Tibial artery (tissue), 4 donors: ENCODE data around the gene OR2B3.
"Not testable (repeated sequence)": the region's sequence is repeated elsewhere in the genome, so short reads cannot be mapped to it uniquely, and the experiment has no call there.

Experiments
- DNase-seq, 2 donors: peaks; one replicate each; pipeline ENCODE4 v3.0.0-alpha.2; 2019
- H3K27ac ChIP-seq, 2 donors: fragments of 200-600 bp; sonication (generic) in 1 of 2; 1 replicate in 1 of 2; 2 replicates in 1 of 2; pipeline ENCODE4 v1.5.1; 2018 to 2019; ENCODE audit warnings: mild to moderate bottlenecking in 1 of 2
- H3K27me3 ChIP-seq, 2 donors: fragments of 200-600 bp; sonication (generic) in 1 of 2; one replicate each; pipeline versions ENCODE4 v1.5.1 to v1.6.0; 2016 to 2019
- H3K36me3 ChIP-seq, 3 donors: fragments of 200-600 bp; sonication (generic) in 2 of 3; one replicate each; pipeline ENCODE4 v1.5.1; 2016 to 2019; ENCODE audit warnings: mild to moderate bottlenecking in 2 of 3
- H3K4me1 ChIP-seq, 4 donors: fragments of 200-600 bp; sonication (generic) in 2 of 4; 1 replicate in 3 of 4; 2 replicates in 1 of 4; pipeline ENCODE4 v1.5.1; 2016 to 2019
- H3K4me3 ChIP-seq, 2 donors: fragments of 200-600 bp; sonication (generic) in 1 of 2; 1 replicate in 1 of 2; 2 replicates in 1 of 2; pipeline ENCODE4 v1.5.1; 2018 to 2019; ENCODE audit warnings: mild to moderate bottlenecking in 2 of 2
- H3K9me3 ChIP-seq, 3 donors: fragments of 200-600 bp; sonication (generic) in 1 of 3; one replicate each; pipeline ENCODE4 v1.5.1; 2016 to 2019
- intact Hi-C: fragments of 100-400 bp; cut with DNase I; formaldehyde crosslinking; loops from one replicate; pipeline ENCODE4 v1.15.0; 2023; ENCODE audit warnings: low total_unique reads
- TF ChIP-seq, protein P1 (sequence below), 2 experiments: fragments of 200-600 bp in 1 of 2; fragments of 450-650 bp in 1 of 2; IDR thresholded peaks; one replicate each; pipeline ENCODE4 v1.5.1; 2017 to 2019; ENCODE audit warnings: antibody characterized with exemption in 2 of 2, mild to moderate bottlenecking in 1 of 2, moderate library complexity in 1 of 2

The OR2B3 gene, protein sequence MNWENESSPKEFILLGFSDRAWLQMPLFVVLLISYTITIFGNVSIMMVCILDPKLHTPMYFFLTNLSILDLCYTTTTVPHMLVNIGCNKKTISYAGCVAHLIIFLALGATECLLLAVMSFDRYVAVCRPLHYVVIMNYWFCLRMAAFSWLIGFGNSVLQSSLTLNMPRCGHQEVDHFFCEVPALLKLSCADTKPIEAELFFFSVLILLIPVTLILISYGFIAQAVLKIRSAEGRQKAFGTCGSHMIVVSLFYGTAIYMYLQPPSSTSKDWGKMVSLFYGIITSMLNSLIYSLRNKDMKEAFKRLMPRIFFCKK

DNA sequence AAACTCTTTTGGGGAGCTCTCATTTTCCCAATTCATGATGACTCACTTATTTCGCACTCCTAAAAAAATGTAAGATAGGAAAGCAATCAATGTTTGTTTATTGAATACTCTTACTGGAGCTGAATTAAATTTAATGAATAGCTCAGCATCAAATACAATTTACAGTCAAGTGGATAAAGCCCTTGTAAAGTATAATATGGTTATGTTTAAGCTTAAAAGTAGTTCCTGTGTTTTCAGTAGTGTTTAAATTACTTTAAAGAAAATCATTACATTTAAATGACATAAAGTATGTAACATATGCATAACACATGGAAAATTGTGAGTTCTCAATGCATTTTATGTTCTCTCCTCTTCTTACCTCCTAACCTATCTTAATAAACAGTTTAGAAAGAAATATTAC is at the start of gene OR2B3:
Gene OR2B3, minus strand, starts transcription at position 101 of the 400 bp plus-strand sequence. Its CDS starts 65 bp downstream, at position 36.
- Histone ChIP-seq H3K4me3 (no peak within 1 kb of the TSS), H3K27me3 (no peaks in the 10 kb centered on the region), H3K4me1 (no peaks in the 10 kb centered on the region), H3K27ac (no peak within 1 kb of the TSS), H3K36me3 (no peaks in the 10 kb centered on the region), H3K9me3 (no peaks in the 10 kb centered on the region)
- intact Hi-C loops = no loop called here
- DNase-seq = no peak
- TF ChIP-seq, protein P1, sequence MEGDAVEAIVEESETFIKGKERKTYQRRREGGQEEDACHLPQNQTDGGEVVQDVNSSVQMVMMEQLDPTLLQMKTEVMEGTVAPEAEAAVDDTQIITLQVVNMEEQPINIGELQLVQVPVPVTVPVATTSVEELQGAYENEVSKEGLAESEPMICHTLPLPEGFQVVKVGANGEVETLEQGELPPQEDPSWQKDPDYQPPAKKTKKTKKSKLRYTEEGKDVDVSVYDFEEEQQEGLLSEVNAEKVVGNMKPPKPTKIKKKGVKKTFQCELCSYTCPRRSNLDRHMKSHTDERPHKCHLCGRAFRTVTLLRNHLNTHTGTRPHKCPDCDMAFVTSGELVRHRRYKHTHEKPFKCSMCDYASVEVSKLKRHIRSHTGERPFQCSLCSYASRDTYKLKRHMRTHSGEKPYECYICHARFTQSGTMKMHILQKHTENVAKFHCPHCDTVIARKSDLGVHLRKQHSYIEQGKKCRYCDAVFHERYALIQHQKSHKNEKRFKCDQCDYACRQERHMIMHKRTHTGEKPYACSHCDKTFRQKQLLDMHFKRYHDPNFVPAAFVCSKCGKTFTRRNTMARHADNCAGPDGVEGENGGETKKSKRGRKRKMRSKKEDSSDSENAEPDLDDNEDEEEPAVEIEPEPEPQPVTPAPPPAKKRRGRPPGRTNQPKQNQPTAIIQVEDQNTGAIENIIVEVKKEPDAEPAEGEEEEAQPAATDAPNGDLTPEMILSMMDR (IDR thresholded peaks at IDR 0.05) = no peak

DNA sequence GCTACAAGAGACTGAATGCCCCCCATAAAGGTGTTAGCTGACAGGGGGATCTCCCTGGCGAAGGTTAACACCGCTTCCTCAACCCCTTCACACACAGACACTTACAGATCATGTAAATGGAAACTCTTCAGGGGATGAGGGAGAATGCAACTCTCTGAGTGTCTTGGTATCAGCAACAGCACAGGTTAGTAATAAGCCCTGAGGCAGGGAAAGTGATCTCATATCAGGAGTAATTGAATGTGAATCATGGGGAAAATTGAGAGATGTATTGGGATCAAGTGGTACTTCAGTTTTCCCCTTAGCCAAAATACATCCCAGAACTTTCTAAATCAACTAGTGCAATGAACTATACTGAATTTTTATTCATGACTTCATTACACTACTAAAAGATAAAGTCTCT is 44.6 kb upstream of the OR2B3 start:
- H3K27me3 ChIP-seq = no peaks in the 10 kb centered on the region
- H3K4me3 ChIP-seq = no peak overlapping the region
- no peak overlapping the region for H3K27ac ChIP-seq
- no peaks in the 10 kb centered on the region for H3K9me3 ChIP-seq
- H3K4me1 ChIP-seq = no peaks in the 10 kb centered on the region
- H3K36me3 ChIP-seq = no peaks in the 10 kb centered on the region
- intact Hi-C loops = no loop called here
- DNase-seq = no peak
- TF ChIP-seq, protein P1 (IDR thresholded peaks at IDR 0.05) = no peak

DNA sequence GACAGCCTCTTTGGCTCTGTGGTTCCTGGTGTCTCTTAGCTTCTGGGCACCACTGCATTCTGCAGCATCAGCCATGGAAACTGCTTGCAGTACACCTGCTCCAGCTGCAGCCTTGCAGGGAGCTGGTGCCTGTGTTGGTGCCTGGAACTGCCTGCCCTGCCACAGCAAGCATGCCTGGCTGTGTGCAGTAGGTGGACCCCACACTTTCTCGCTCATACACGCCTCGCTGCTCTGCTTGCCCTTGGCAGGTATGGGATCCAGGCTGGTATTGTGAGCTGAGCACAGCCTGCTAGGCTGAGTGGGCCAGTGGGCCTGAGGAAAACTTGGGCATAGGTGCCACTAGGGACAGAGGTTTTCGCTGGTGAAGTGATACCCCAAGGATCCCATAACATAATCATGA is 43.5 kb upstream of the OR2B3 start:
- no peaks in the 10 kb centered on the region for H3K4me1 ChIP-seq
- no peak for DNase-seq
- H3K9me3 ChIP-seq = no peaks in the 10 kb centered on the region
- intact Hi-C loops = no loop called here
- no peaks in the 10 kb centered on the region for H3K36me3 ChIP-seq
- H3K27me3 ChIP-seq = no peaks in the 10 kb centered on the region
- no peak overlapping the region for H3K4me3 ChIP-seq
- TF ChIP-seq, protein P1 (IDR thresholded peaks at IDR 0.05) = no peak
- no peak overlapping the region for H3K27ac ChIP-seq

DNA sequence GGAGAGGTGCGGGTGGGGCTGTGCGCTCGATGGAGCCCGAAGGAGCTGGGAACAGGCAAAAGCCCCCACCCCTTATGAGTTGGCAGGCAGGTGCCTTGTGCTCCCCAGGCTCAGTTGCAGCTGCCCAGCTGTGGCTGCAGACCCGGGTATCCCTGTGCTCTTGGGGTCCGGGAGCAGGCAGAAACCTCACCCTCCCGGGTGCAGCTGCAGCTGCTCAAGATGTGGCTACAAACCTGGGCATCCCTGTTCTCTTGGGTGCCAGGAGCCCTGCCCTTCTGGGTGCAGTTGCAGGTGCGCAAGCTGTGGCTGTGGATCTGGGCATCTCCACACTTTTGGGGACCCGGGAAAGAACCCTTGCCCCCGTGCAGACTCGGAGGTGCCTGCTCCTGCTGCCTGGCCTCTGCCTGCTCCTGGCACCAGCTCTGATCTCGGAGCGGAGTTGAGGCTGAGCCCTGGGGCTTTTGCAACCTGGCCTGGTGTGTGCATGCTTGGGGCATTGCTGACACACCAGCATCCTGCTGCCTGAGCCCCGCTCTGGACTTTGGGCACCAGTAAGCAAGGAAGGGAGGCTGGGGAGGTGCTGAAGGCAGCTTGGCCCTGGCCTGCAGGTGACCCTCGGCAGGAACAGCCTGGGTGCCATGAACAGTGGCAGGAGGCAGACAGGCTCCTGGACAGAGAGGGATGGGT is 42.4 kb upstream of the OR2B3 start:
- Histone ChIP-seq H3K36me3 (no peaks in the 10 kb centered on the region), H3K27me3 (no peaks in the 10 kb centered on the region), H3K4me3 (no peak overlapping the region), H3K4me1 (no peaks in the 10 kb centered on the region), H3K9me3 (no peaks in the 10 kb centered on the region), H3K27ac (no peak overlapping the region)
- TF ChIP-seq, protein P1 (IDR thresholded peaks at IDR 0.05) = no peak
- DNase-seq = no peak
- intact Hi-C loops = no loop called here

DNA sequence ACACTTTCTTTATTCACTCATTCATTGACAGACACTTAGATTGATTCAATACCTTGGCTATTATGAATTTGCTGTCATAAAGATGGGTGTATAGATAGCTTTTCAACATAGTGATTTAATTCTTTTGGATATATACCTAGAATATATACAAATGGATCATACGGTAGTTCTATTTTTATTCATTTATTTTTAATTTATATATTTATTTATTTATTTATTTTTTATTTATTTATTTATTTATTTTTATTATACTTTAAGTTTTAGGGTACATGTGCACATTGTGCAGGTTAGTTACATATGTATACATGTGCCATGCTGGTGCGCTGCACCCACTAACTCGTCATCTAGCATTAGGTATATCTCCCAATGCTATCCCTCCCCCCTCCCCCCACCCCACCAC is 27.9 kb upstream of the OR2B3 start:
- H3K4me1 ChIP-seq, H3K27ac ChIP-seq, H3K36me3 ChIP-seq, H3K9me3 ChIP-seq, intact Hi-C loops, H3K27me3 ChIP-seq, H3K4me3 ChIP-seq, DNase-seq: not testable (repeated sequence)

DNA sequence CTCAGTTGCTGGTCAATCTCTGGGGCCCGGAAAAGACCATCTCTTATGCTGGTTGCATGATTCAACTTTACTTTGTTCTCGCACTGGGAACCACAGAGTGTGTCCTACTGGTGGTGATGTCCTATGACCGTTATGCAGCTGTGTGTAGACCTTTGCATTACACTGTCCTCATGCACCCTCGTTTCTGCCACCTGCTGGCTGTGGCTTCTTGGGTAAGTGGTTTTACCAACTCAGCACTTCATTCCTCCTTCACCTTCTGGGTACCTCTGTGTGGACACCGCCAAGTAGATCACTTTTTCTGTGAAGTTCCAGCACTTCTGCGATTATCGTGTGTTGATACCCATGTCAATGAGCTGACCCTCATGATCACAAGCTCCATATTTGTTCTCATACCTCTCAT is 25.0 kb upstream of the OR2B3 start:
- TF ChIP-seq, protein P1 (IDR thresholded peaks at IDR 0.05) = no peak
- Histone ChIP-seq H3K27ac (no peak overlapping the region), H3K27me3 (no peaks in the 10 kb centered on the region), H3K4me3 (no peak overlapping the region), H3K9me3 (no peaks in the 10 kb centered on the region), H3K36me3 (no peaks in the 10 kb centered on the region), H3K4me1 (no peaks in the 10 kb centered on the region)
- DNase-seq = no peak
- intact Hi-C loops = no loop called here
